Stomach (tissue), 9 donors: ENCODE data around the gene SNX30. TPM values are rescaled to one million over a fixed set of nuclear protein-coding genes. Genes with fewer than 3 reads are reported as not detected.

Source experiments
- DNase-seq, 2 donors: peaks; one replicate each; pipeline versions ENCODE4 v3.0.0 to v3.0.0-alpha.2; 2013 to 2019
- H3K27ac ChIP-seq, 5 donors: fragments of 200-600 bp in 4 of 5; sonication (generic) in 4 of 5; one replicate each; pipeline ENCODE4 v1.5.1; 2013 to 2019; ENCODE audit warnings: mild to moderate bottlenecking in 1 of 5, moderate library complexity in 1 of 5
- H3K27me3 ChIP-seq, 3 donors: fragments of 200-600 bp; sonication (generic); one replicate each; pipeline ENCODE4 v1.5.1; 2017 to 2019; ENCODE audit warnings: mixed run types in 1 of 3
- H3K36me3 ChIP-seq, 4 donors: fragments of 200-600 bp; sonication (generic); 1 replicate in 3 of 4; 2 replicates in 1 of 4; pipeline ENCODE4 v1.5.1; 2016 to 2019
- H3K4me1 ChIP-seq, 4 donors: fragments of 200-600 bp; sonication (generic); one replicate each; pipeline ENCODE4 v1.5.1; 2016 to 2019
- H3K4me3 ChIP-seq, 4 donors: fragments of 200-600 bp; sonication (generic) in 3 of 4; one replicate each; pipeline ENCODE4 v1.5.1; 2016 to 2019; ENCODE audit warnings: mild to moderate bottlenecking in 1 of 4
- H3K9me3 ChIP-seq, 4 donors: fragments of 200-600 bp; sonication (generic); one replicate each; pipeline ENCODE4 v1.5.1; 2016 to 2019
- CTCF ChIP-seq, 7 experiments: fragments of 450-650 bp in 4 of 7; fragments of 200-600 bp in 3 of 7; sonication (generic) in 3 of 7; IDR thresholded peaks; one replicate each; pipeline ENCODE4 v1.5.1; 2016 to 2019; ENCODE audit warnings: antibody characterized with exemption in 7 of 7, control low read depth in 2 of 7, mild to moderate bottlenecking in 1 of 7
- EP300 ChIP-seq: sonication (generic); formaldehyde crosslinking; IDR thresholded peaks from one replicate; pipeline ENCODE4 v1.6.1; 2017; ENCODE audit warnings: antibody characterized with exemption
- POLR2A ChIP-seq, 4 donors: fragments of 450-650 bp; IDR thresholded peaks; one replicate each; pipeline ENCODE4 v1.6.1; 2016; ENCODE audit warnings: antibody characterized with exemption in 4 of 4, control low read depth in 2 of 4, mild to moderate bottlenecking in 1 of 4, moderate library complexity in 1 of 4
- POLR2AphosphoS5 ChIP-seq, 3 donors: sonication (generic); formaldehyde crosslinking; IDR thresholded peaks; one replicate each; pipeline ENCODE4 v1.6.1; 2016; ENCODE audit warnings: antibody characterized with exemption in 3 of 3
- WGBS, 5 donors: extraction: QIAGEN DNeasy Blood & Tissue Kit in 3 of 5; methylation state at CpG; one replicate each; pipeline versions ENCODE4 v1.1.5 to v1.1.7; 2013 to 2018; 5-methylcytosine and 5-hydroxymethylcytosine counted together
- intact Hi-C: fragments of 100-400 bp; cut with DNase I; formaldehyde crosslinking; loops from one replicate; pipeline ENCODE4 v1.15.1; 2023; ENCODE audit warnings: low total_unique reads
- polyA plus RNA-seq, 3 donors: library from polyadenylated mRNA; stranded (reverse); fragments of 200-250 nt; gene quantifications; one replicate each; pipeline ENCODE4 v1.2.3, GENCODE V29; 2013
- total RNA-seq, 5 donors: library from RNA; depleted of rRNA; stranded (reverse); fragments of >200 nt; gene quantifications; one replicate each; pipeline versions ENCODE4 v1.1.0 to v1.2.3, GENCODE V29; 2014 to 2016
- donor health status: healthy with polysubstance abuse.
- donor health status: Bipolar disorder and iron deficiency.
- donor health status: healthy.

SNX30 gene
- total and polyA plus RNA-seq, 8 donors, result 1.2 to 37.1 (median 5.3) TPM

GRCh38 chr9:112917987-112918362 lies 167.4 kb downstream of the SNX30 start:
- no peaks in the 10 kb centered on the region for H3K9me3 ChIP-seq
- peak overlapping the region in 3 of 5 donors; percentile 47 to 65 (median 51) for H3K27ac ChIP-seq
- WGBS, 5 donors, result 19 to 43% (median 33%) methylated on average over 1 of the region's 1 CpG
- no peak overlapping the region for H3K4me3 ChIP-seq
- intact Hi-C loops, result no loop called here
- no peak for DNase-seq
- H3K27me3 ChIP-seq, result no peaks in the 10 kb centered on the region
- H3K36me3 ChIP-seq, result no peaks in the 10 kb centered on the region
- peaks cover 0 to 8% (median 0%) of the 10 kb centered on the region in 4 donors for H3K4me1 ChIP-seq
- peak in 1 of 3 donors; percentile 0 for TF ChIP-seq POLR2AphosphoS5 (IDR thresholded peaks at IDR 0.05)
- TF ChIP-seq POLR2A (IDR thresholded peaks at IDR 0.05), result no peak

- Histone ChIP-seq H3K36me3 (no peaks in the 10 kb centered on the region), H3K27me3 (no peaks in the 10 kb centered on the region), H3K9me3 (no peaks in the 10 kb centered on the region), H3K4me3 (no peak overlapping the region), H3K27ac (no peak overlapping the region), H3K4me1 (peaks cover 0 to 8% (median 0%) of the 10 kb centered on the region in 4 donors)
- 12 to 23% (median 18%) methylated on average over 3 of the region's 3 CpGs for WGBS, 5 donors
- intact Hi-C loops, result no loop called here
- DNase-seq, result peak in 1 of 2 donors; percentile 65
- TF ChIP-seq CTCF (IDR thresholded peaks at IDR 0.05) (peak in 1 of 7 experiments; percentile 13), EP300 (no peak)
These were observed 171.0 kb downstream of the SNX30 start for GRCh38 chr9:112921549-112921948.

Other genes starting within 250 kb of the SNX30 start
- 10 to 100 TPM in 4 of 5 donors, not detected in 1; 11.6 to 20.2 (median 12.9) TPM for gene INIP, start 32.6 kb upstream of the SNX30 start, total RNA-seq
- 10 to 100 TPM in 2 of 3 donors, 1 to 10 TPM in 1; 4.6 to 14.8 (median 11.4) TPM for gene INIP, start 32.6 kb upstream of the SNX30 start, polyA plus RNA-seq
- gene SLC46A2, start 140.1 kb downstream of the SNX30 start, total RNA-seq, result not detected
- under 1 TPM in 1 of 3 donors, not detected in 2; 0.20 TPM for gene SLC46A2, start 140.1 kb downstream of the SNX30 start, polyA plus RNA-seq